Cerebellar cortex (tissue), 1 donor: Measurements from ENCODE around the gene DLEC1.

Experiments used
- DNase-seq: peaks from one replicate; pipeline ENCODE4 v3.0.0-alpha.2; 2015; ENCODE audit warnings: low spot score

Gene DLEC1

DNA sequence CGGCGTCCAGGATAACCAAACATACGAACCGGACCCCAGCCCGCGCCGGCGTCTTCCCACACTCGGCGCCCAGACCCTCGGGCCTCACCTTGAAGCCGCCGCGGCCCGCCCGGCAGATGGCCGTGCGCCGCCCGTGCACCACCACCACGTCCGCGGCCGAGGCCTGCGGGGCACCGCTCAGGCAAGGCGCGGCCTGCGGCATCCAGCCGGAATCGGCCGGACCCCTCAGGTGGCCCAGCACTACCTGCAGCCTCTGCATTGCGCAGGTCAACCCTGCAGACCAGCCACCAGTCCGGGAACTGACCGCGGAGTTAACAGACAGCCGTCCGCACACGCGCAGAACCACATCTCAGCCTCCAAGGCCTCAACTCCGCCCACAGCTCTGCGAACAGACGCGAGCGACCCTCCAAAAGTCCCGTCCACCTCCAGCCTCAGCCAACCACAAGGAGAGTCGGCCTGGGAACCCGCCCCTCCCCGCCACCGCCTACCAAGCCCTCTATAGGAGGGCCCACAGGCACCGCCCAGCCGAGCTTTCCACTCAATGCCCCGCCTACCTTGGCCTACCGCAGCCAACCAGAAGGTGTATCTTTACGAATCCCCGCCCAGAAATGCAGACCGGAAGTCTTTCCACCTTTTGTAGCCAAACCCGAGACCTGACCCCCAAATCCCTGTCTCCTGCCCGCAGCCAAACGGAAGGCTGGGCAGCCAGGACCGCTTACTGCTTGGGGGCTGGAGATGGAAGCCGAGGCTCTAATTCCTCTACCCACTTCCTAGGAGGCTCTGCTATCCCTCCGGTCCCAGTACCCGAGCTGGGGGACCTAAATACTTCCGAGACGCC is 98.0 kb downstream of the DLEC1 start, which contains the start of gene ACAA1:
Gene ACAA1, minus strand, starts transcription at position 351 of the 838 bp plus-strand sequence. Its CDS starts 92 bp downstream, at position 259.
- peak; percentile 100 for DNase-seq

DNA sequence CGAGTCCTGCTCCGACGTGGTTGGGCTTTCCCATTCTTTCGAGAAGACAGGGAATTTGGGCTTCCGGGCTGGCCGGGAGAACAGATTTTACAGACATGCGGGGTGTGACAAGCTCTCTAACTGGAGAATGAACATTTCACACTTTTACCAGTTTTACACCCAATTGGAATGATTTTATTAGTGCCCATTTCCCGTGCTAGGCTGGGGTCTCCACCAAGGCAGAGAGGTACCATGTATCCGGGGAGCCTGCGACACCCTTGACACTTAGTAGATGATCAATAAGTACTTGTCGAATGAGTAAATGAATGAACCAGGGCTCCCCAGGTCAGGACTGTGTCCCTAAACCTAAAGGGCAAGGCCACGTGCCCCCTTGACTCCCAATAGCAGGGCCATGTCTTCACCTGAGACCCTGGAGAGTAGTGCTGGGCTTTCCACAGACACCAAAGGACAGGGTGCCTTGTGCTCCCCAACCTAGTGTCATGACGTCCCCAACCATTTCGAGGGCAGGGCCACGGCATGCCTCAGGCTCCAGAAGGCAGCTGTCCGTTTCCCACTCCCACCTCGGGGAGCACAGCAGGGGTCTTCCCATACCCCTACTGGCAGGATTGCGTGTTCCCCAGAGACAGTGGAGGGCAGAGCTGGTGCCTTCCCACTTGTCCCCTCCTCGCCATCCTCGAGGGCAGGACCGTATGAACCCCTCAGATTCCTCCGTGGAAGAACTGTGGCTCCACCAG is 98.8 kb downstream of the DLEC1 start:
- no peak for DNase-seq

DNA sequence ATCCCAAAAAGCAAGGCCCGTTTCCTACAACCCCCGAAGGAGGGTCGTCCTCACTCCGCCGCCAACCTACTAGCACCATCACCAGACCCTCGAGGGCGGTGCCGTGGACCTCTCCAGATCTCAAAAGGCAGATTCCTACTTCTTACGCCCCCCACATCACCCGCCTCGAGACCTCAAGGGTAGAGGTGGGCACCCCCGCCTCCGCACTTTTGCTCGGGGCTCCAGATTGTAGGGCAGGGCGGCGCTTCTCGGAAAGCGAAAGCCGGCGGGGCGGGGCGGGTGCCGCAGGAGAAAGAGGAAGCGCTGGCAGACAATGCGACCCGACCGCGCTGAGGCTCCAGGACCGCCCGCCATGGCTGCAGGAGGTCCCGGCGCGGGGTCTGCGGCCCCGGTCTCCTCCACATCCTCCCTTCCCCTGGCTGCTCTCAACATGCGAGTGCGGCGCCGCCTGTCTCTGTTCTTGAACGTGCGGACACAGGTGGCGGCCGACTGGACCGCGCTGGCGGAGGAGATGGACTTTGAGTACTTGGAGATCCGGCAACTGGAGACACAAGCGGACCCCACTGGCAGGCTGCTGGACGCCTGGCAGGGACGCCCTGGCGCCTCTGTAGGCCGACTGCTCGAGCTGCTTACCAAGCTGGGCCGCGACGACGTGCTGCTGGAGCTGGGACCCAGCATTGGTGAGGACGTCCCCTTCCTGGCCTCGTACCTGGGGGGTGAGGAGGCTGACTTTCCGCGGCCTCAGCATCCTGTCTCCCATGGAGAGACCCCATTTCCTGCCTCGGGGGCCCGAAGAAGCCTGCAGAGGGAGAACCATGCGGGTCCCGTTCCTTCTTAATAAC is 99.6 kb downstream of the DLEC1 start, which contains the start of gene MYD88:
Gene MYD88, plus strand, starts transcription at position 313 of the 842 bp plus-strand sequence. Its CDS starts 40 bp downstream, at position 353.
- peak; percentile 39 for DNase-seq

DNA sequence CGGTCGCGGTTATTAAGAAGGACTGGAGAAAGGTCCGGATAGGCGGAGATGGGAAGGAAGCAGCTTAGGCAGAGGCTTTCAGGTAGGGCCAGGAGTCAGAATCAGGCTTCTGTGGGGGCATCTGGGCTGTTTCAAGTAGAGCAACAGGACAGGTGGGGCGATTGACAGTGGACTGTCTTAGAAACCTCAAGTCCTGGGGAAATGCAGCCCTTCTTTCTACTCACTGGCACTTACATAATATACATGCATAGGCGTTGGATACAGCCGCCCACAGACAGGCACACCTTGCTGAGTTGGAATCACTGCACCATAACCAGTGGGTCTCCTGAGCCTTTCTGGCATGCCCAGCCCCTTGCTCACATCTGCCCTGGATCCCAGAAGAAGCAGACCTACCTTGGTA is 100.2 kb downstream of the DLEC1 start:
- DNase-seq, result peak; percentile 44

DNA sequence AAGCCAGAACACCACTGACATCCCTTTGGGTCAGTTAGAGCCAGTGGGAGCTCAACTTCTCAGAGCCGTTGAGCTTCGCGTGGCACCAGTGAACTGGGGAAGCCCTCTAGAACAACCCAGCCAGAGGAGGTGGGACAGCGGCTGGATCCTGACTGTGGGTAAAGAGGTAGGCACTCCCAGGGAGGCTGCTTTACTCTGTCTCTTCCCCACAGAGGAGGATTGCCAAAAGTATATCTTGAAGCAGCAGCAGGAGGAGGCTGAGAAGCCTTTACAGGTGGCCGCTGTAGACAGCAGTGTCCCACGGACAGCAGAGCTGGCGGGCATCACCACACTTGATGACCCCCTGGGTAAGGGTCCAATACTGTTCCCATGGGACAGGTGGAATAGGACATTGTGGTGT is 100.6 kb downstream of the DLEC1 start:
- no peak for DNase-seq

DNA sequence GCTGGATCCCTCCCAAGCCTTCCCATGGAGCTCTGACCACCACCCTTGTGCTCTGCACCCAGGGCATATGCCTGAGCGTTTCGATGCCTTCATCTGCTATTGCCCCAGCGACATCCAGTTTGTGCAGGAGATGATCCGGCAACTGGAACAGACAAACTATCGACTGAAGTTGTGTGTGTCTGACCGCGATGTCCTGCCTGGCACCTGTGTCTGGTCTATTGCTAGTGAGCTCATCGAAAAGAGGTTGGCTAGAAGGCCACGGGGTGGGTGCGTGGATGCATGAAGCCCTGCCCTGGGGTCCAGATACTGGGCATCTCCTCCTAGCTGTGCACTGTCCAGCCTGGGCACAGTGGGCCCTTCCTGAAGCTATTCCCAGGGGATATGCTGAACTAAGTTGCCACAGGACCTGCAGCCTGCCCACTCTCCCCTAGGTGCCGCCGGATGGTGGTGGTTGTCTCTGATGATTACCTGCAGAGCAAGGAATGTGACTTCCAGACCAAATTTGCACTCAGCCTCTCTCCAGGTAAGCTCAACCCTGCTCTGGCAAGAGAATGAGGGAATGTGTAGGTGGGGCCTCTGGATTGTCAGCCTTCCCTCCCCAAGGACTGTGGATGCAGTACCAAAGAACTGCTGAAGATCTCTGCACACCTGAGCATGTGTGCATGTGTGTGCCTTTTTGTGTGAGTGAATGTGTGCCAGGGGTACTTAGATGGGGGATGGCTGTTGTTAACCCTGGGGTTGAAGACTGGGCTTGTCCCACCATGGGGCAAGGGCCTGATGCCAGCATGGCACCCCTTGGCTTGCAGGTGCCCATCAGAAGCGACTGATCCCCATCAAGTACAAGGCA is 101.5 kb downstream of the DLEC1 start:
- no peak for DNase-seq

DNA sequence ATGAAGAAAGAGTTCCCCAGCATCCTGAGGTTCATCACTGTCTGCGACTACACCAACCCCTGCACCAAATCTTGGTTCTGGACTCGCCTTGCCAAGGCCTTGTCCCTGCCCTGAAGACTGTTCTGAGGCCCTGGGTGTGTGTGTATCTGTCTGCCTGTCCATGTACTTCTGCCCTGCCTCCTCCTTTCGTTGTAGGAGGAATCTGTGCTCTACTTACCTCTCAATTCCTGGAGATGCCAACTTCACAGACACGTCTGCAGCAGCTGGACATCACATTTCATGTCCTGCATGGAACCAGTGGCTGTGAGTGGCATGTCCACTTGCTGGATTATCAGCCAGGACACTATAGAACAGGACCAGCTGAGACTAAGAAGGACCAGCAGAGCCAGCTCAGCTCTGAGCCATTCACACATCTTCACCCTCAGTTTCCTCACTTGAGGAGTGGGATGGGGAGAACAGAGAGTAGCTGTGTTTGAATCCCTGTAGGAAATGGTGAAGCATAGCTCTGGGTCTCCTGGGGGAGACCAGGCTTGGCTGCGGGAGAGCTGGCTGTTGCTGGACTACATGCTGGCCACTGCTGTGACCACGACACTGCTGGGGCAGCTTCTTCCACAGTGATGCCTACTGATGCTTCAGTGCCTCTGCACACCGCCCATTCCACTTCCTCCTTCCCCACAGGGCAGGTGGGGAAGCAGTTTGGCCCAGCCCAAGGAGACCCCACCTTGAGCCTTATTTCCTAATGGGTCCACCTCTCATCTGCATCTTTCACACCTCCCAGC is 102.4 kb downstream of the DLEC1 start:
- no peak for DNase-seq

DNA sequence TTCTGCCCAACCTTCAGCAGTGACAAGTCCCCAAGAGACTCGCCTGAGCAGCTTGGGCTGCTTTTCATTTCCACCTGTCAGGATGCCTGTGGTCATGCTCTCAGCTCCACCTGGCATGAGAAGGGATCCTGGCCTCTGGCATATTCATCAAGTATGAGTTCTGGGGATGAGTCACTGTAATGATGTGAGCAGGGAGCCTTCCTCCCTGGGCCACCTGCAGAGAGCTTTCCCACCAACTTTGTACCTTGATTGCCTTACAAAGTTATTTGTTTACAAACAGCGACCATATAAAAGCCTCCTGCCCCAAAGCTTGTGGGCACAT is 102.9 kb downstream of the DLEC1 start:
- DNase-seq, result no peak

DNA sequence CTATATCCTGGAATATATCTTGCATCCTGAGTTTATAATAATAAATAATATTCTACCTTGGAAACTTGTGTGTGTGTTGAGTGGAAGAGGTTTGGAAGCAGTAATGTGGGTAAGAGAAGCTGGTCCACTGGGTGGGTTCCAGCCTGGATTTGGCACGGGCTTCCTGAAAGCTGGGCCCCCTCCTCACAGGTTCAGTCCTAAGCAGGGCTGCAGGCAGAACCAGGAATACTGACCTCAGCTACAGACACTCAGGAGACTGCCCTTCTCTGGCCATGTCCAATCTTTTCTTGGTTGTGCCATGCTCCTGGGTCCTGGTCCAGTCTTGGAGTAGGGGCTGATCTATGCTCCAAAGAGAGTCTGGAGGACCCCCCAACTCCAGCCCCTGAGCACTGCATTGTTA is 104.0 kb downstream of the DLEC1 start:
- DNase-seq, result no peak

DNA sequence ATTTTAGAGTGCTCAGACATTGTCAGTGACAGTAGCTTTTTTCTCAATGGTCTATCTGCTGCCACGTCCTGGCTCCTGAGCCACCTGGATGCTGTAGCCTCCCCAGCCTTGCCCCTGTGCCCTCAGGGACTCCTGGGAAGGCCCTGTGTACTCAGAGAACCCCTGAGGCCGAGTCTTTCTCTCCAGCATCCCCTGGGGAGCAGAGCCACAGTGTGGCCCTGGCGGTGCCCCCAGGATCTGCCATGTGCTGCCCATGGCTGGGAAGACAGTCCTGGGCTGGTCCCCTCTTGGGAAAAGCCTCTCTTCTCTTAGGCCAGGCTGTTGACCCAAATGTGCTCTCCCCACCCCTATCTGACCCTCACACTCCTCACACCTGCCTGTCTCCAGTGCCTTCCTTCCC is 104.5 kb downstream of the DLEC1 start:
- no peak for DNase-seq

DNA sequence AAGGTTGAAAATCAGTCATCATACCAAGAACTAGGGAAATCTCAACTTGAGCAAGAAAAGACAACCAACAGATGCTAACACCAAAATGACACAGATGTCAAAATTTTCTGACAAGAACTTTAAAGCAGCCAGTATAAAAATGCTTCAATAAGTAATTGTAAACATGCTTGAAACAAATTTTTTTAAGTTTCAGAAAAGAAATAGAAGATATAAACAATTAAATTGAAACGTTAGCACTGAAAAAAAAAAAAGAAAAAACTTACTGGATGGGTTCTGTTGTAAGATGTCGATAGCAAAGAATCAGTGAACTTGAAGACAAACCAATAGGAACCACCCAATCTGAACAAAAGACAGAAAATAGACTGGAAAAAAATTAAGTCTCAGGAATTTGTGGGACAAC is 107.5 kb downstream of the DLEC1 start:
- no peak for DNase-seq

DNA sequence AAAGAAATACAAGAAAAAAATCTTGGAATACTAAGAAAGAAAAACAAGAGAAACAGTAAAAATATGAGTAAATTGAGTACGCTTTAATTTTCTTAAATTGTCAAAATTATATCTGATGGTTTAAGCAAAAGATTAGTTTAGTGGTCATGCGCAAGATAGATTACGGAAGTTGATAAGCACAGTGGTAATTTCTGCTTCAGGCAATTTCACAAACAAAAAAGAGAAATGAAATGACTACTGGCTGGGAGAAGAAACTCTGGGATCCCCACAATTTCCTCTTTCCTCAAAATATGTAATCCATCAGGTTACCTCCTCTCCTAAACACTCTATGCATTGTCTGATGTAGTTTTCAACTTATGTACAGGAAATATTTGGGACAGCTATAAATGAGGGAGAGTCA is 108.4 kb downstream of the DLEC1 start:
- no peak for DNase-seq

DNA sequence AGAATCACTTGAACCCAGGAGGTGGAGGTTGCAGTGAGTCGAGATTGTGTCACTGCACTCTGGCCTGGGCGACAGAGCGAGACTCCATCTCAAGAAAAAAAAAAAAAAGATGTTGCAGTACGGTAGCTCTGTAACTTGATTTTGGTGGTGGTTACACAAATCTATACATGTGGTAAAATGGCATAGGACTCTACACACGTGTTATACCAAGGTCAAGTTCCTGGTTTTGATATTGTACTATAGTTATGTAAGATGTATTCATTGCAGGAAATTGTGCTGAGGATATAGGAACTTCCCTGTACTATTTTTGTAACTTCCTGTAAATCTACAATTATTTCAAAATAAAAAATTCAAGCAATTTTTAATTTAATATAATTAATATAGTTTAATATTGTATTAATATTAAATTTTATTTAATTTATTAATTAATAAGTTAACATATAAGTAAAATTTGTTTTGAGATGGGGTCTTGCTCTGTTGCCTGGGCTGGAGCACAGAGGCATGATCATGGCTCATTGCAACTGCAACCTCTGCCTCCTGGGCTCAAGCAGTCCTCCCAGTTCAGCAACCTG is 109.4 kb downstream of the DLEC1 start:
- DNase-seq, result no peak

DNA sequence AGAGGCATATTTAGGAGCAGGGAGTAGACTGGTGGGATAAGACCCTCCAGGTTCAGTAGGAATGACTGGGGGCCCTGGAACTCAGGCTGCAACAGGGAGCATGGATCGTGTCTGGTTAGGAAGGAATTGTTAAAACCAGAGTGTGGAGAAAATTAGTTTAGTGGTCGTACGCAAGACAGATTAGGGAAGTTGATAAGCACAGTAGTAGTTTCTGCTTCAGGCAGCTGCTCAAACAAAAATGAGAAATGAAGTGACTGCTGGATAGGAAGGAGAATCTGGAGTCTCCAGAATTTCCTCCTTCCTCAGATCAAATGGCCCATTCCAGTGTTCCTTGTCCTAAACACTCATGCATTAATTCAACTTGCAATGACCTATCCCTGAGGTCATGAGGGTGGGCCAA is 110.7 kb downstream of the DLEC1 start:
- no peak for DNase-seq

DNA sequence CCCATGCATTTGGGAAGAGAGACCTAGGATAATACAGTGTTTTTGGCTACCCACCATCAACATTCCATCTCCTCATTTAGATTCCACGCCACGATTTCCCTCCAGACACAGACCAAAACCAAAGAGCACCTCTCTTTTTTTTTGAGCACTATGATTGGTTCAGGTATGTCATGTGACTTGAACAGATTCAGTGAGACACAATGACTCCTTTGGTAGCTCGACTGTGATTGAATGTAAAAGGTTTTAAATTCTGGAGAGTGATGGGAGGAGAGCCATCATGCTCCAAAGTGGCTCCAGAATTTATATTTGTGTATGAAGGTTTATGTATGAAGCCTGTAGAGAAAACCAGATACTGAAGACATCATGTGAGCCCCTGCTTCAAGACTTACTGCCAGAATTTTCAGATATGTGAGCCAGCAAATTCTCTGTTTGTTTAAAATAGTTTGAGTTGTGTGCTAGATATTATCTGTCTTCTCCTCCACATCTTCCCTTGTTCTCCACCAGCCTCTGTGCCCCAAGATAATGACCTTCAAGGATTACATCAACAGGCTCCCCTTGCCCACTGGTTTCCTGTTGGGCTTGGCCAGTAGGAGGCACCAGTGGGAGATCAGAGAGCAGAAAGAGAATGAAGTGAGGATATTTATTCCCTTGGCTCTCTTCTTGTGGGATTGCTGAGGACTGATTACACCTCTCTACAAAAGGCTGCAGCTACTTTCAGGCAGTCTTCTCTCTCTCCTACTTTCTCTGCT is 111.9 kb downstream of the DLEC1 start:
- DNase-seq, result no peak

DNA sequence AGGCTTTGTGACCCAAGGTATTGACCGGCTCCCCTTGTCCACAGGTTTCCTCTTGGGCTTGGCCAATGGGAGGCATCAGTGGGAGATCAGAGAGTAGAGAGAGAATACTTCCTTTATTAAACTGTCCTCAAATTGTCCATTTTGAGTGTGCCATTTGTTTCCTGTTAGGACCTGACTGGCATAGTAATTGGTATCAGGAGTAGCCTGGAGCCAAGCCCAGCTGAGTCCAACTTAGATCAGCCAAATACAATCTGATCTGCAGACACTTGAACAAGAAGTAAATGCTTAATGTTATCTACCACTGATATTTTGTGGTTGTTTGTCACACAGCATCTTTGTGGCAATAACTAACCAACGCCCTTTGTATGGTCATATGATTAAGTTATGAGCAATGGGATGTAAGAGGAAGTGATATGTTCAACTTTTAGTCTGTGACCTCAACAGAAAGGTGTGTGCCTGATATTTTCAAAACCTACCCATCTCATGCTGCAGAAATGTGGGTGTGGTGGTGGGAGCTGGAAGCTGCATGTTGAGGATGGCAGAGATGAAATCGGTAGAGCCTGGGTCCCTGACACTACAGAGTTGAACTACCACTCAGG is 112.8 kb downstream of the DLEC1 start:
- no peak for DNase-seq

DNA sequence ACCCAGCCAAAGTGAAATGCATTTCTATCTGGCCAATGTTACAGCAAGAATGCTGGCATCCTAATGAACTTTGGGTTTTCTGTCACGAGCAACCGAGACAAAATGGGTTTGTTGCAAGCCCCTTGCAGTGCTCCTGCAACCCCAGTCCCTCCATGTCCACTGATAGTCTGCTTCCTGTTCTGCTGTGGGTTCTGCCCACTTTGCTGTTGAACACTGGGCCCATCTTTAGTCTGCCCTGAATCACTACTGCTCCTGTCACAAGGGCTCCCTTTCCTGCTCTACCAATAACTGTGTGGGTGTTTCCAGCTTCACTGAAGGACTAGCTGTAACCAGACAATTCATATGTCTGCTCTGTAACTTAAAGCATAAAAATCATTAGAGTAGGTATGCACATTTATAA is 113.6 kb downstream of the DLEC1 start:
- DNase-seq, result no peak

DNA sequence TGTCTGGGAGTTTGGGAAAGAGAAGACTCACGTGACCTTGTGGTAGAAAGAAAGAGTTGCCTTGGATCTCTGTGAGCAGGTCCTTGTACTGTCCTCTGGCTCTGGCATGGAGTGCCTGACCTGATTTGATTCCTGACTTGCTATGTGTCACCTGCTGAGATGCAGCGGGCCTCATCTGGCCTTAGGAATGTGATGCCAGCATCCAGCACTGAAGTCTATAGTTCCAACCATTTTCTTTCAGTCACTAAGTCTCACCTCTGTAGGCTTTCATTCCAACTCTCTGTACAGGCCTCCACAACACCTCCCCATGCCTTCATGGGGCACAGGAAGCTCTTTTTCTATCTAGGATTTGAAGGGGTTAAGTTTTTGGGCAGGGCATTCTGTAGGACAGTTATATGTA is 114.2 kb downstream of the DLEC1 start:
- DNase-seq, result no peak

DNA sequence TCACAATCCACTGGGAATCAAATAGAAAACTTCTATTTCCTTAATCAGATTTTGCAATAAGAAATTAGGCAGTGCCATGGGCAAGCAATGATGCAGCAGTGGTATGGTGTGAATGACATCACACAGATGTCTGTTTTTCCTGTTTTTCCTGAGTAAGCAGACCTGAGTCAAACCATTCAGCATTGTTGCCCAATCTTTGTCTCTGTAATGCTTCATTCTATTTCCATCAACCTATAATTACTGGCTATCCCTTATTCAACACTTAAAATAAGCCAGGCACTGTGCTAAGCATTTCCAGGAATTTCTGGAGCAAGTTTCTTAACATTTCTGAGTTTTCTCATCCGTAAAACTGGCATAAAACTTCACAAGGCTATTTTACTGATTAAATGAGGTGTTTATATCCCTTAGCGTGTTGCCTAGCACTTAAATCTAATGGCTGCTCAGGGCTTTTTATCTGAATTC is 115.1 kb downstream of the DLEC1 start:
- no peak for DNase-seq
